BLaER1 (cell line): Measurements from ENCODE around the gene C17orf67.
A peak's percentile ranks its signal among the peaks of the same experiment; 100 is the strongest.
"Not testable (repeated sequence)": the region's sequence is repeated elsewhere in the genome, so short reads cannot be mapped to it uniquely, and the experiment has no call there.

Source experiments
- H3K27ac ChIP-seq: shearing (Covaris generic); formaldehyde crosslinking; 2 replicates; pipeline ENCODE4 v1.8.1; 2022
- H3K27me3 ChIP-seq: shearing (Covaris generic); formaldehyde crosslinking; 2 replicates; pipeline ENCODE4 v1.8.1; 2022
- H3K36me3 ChIP-seq: shearing (Covaris generic); formaldehyde crosslinking; 2 replicates; pipeline ENCODE4 v1.8.1; 2022
- H3K4me1 ChIP-seq: shearing (Covaris generic); formaldehyde crosslinking; 2 replicates; pipeline ENCODE4 v1.8.1; 2022
- H3K4me2 ChIP-seq: shearing (Covaris generic); formaldehyde crosslinking; 2 replicates; pipeline ENCODE4 v1.8.1; 2022
- H3K4me3 ChIP-seq: shearing (Covaris generic); formaldehyde crosslinking; 2 replicates; pipeline ENCODE4 v1.8.1; 2022
- H3K9ac ChIP-seq: shearing (Covaris generic); formaldehyde crosslinking; 2 replicates; pipeline ENCODE4 v1.8.1; 2022
- H3K9me3 ChIP-seq: shearing (Covaris generic); formaldehyde crosslinking; 2 replicates; pipeline ENCODE4 v1.8.1; 2022
- H4K20me1 ChIP-seq: shearing (Covaris generic); formaldehyde crosslinking; 2 replicates; pipeline ENCODE4 v1.8.1; 2022
- Cebpa-rat ChIP-seq: shearing (Covaris generic); IDR thresholded peaks from 2 replicates; pipeline ENCODE4 v1.8.1; 2022

Gene C17orf67

DNA sequence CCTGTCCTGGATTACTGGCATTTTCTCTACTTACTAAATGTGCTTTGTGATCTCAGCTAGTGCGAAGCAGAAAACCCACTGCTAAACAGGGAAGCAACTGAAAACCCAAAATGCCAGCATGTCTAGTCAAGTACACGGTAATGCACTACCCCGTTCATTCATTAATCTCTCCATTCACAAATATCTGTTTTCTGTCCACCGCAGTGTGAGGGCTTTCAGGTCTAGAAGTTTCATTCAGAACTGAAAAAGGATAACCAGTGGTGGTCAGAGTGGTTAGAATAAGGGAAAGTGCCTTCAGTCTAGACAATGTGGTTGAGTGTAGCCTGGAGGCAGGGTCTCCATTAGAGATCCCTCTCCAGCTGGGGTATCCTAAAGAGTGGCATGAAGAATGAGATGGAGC is 68.3 kb downstream of the C17orf67 start:
- no peak for TF ChIP-seq Cebpa-rat
- H3K4me1 ChIP-seq, result peaks cover 61% of the 10 kb centered on the region
- no peaks in the 10 kb centered on the region for H4K20me1 ChIP-seq
- H3K4me2 ChIP-seq, result peak overlapping the region; percentile 38; the same call in 1 of the 2 replicates
- H3K27ac ChIP-seq, result no peak overlapping the region; the same call in 1 of the 2 replicates
- no peak overlapping the region for H3K4me3 ChIP-seq
- no peaks in the 10 kb centered on the region for H3K36me3 ChIP-seq
- peaks cover 24% of the 10 kb centered on the region for H3K9me3 ChIP-seq
- no peak overlapping the region for H3K9ac ChIP-seq
- H3K27me3 ChIP-seq, result no peaks in the 10 kb centered on the region

DNA sequence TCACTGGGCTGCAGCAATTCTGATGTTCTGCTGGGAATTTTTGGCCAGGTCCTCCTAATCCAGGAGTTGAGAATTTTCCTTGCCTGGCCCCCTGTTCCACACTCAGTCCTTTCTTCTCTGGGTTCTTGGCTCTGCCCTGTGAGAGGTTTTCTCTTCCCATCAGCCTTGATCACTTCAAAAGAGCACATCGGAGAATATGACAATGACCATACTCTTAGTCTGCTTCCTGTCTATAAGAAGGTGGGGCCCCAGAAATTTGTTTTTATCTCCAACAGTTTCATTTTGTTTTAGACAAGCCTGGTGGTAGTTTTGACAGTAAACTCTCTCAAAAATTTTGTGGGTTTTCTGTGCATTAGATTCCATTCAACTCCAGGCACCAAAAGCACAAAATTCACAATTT is 70.7 kb downstream of the C17orf67 start:
- H3K4me2 ChIP-seq, result peak overlapping the region; percentile 40
- H3K9ac ChIP-seq, result no peak overlapping the region
- 0 out of 2 replicates have a peak, but pooled peaks cover 7% of the 10 kb centered on the region for H3K36me3 ChIP-seq

DNA sequence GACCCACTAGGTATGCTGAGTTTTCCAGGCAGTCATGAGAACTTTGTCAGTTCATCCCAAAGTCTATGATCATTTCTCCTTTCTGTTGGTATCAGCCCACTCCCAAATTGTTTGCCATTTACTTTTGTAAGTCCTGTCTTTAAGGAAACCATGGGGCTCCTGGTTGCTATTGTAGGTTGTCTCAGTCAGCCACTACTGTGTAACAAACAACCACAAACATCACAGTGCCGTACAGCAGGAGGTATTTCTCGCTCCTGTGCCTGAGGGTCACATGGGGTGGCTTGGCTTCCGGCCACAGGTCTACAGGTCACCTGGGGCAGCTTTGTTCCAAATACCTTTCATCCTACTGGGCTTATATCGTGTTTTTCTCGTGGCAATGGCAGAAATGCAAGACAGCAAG is 71.6 kb downstream of the C17orf67 start:
- TF ChIP-seq Cebpa-rat, result no peak
- Histone ChIP-seq H4K20me1 (no peaks in the 10 kb centered on the region), H3K4me2 (no peak overlapping the region), H3K27ac (no peak overlapping the region), H3K9me3 (peaks cover 52% of the 10 kb centered on the region), H3K36me3 (0 out of 2 replicates have a peak, but pooled peaks cover 7% of the 10 kb centered on the region), H3K4me1 (peaks cover 45% of the 10 kb centered on the region), H3K9ac (no peak overlapping the region), H3K4me3 (no peak overlapping the region), H3K27me3 (no peaks in the 10 kb centered on the region)

More for the DNA sequence above, 70.7 kb downstream of the C17orf67 start:
- Histone ChIP-seq H4K20me1 (no peaks in the 10 kb centered on the region), H3K4me3 (no peak overlapping the region), H3K27ac (no peak overlapping the region), H3K4me1 (peaks cover 40% of the 10 kb centered on the region), H3K27me3 (no peaks in the 10 kb centered on the region), H3K9me3 (peaks cover 44% of the 10 kb centered on the region)
- no peak for TF ChIP-seq Cebpa-rat

DNA sequence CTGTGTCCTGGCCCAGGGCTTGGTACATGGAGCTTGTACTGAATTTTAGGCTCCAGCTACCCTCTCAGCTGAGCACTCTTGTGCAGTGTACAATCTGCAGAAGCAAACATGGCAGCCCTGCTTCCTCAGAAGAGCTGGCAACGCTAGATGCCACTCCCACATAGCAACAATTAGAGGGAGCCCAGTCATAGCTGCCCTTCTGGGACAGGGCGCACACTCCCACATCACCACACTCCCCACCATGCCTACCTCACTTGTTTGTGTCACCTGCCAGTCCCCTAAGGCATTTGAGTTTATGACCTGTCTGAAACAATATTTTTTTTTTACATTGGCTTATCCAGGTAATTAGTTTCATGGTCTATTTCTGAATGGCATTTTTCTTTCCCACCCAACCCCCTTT is 72.3 kb downstream of the C17orf67 start:
- TF ChIP-seq Cebpa-rat, result no peak
- Histone ChIP-seq H4K20me1 (no peaks in the 10 kb centered on the region), H3K9ac (no peak overlapping the region), H3K4me3 (no peak overlapping the region), H3K4me1 (peaks cover 50% of the 10 kb centered on the region), H3K4me2 (no peak overlapping the region), H3K9me3 (peaks cover 60% of the 10 kb centered on the region), H3K36me3 (0 out of 2 replicates have a peak, but pooled peaks cover 7% of the 10 kb centered on the region), H3K27me3 (no peaks in the 10 kb centered on the region), H3K27ac (no peak overlapping the region)

DNA sequence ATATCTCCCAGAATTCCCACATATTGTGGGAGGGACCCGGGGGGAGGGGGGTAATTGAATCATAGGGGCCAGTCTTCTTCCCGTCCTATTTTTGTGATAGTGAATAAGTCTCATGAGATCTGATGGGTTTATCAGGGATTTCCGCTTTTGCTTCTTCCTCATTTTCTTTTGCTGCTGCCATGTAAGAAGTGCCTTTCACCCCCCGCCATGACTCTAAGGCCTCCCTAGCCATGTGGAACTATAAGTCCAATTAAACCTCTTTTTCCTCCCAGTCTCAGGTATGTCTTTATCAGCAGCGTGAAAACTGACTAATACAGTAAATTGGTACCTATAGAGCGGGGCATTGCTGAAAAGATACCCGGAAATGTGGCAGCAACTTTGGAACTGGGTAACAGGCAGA is 76.1 kb downstream of the C17orf67 start:
- H3K27me3 ChIP-seq, H3K27ac ChIP-seq, H3K4me3 ChIP-seq, H3K9ac ChIP-seq, H4K20me1 ChIP-seq, H3K36me3 ChIP-seq: not testable (repeated sequence)
- peaks cover 50% of the 10 kb centered on the region for H3K4me1 ChIP-seq
- H3K4me2 ChIP-seq, result peak overlapping the region; percentile 1; the same call in 1 of the 2 replicates
- peaks cover 73% of the 10 kb centered on the region for H3K9me3 ChIP-seq

DNA sequence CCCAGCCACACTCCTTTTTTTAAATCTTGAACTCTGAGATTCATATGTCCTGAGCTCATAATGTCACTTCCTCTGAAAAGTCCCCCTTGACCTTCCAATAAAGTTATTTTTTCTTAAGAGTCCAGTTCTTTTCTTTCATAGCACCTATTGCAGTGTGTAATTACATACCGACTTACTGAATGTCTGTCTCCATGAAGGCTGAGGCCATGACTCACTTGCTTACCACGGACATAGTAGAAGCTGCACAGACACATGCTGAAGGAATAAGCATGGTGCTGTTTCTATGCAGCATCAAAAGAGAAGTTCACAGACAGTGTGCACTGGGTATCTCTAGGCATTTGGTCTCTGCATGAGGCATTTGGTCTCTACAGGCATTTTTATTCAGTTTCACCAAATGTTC is 77.2 kb downstream of the C17orf67 start:
- no peak overlapping the region for H3K9ac ChIP-seq
- H3K4me1 ChIP-seq, result peaks cover 58% of the 10 kb centered on the region
- no peak overlapping the region; the same call in 1 of the 2 replicates for H3K4me3 ChIP-seq
- no peaks in the 10 kb centered on the region for H3K27me3 ChIP-seq
- no peak overlapping the region for H3K27ac ChIP-seq
- peak overlapping the region; percentile 11; the same call in 1 of the 2 replicates for H3K4me2 ChIP-seq
- H4K20me1 ChIP-seq, result no peaks in the 10 kb centered on the region
- H3K9me3 ChIP-seq, result peaks cover 64% of the 10 kb centered on the region
- H3K36me3 ChIP-seq, result 0 out of 2 replicates have a peak, but pooled peaks cover 7% of the 10 kb centered on the region
- no peak for TF ChIP-seq Cebpa-rat

DNA sequence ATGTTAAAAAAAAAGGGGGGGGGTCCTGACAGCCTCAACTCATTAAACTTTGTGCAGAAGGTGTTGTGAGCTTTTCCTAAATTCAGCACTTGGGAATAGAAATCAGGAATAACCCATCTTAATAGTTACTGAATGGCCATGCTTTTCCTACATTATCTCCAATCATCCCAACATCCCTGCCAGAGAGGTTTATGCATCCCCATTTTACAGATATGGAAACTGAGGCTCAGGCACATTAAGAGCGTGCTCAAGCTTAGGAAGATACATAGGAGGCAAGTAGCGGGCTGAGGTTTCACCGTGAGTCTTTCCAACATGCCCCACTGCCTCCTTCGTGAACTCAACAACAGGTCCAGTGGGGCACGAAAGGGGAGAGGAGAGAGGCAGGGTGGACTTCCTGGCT is 78.4 kb downstream of the C17orf67 start:
- Histone ChIP-seq H3K4me2 (peak overlapping the region; percentile 84), H3K4me1 (peaks cover 70% of the 10 kb centered on the region), H3K9ac (peak overlapping the region; percentile 41; the same call in 1 of the 2 replicates), H3K36me3 (0 out of 2 replicates have a peak, but pooled peaks cover 7% of the 10 kb centered on the region), H3K9me3 (peaks cover 52% of the 10 kb centered on the region), H4K20me1 (no peaks in the 10 kb centered on the region), H3K4me3 (no peak overlapping the region), H3K27me3 (no peaks in the 10 kb centered on the region), H3K27ac (peak overlapping the region; percentile 82)
- no peak for TF ChIP-seq Cebpa-rat

DNA sequence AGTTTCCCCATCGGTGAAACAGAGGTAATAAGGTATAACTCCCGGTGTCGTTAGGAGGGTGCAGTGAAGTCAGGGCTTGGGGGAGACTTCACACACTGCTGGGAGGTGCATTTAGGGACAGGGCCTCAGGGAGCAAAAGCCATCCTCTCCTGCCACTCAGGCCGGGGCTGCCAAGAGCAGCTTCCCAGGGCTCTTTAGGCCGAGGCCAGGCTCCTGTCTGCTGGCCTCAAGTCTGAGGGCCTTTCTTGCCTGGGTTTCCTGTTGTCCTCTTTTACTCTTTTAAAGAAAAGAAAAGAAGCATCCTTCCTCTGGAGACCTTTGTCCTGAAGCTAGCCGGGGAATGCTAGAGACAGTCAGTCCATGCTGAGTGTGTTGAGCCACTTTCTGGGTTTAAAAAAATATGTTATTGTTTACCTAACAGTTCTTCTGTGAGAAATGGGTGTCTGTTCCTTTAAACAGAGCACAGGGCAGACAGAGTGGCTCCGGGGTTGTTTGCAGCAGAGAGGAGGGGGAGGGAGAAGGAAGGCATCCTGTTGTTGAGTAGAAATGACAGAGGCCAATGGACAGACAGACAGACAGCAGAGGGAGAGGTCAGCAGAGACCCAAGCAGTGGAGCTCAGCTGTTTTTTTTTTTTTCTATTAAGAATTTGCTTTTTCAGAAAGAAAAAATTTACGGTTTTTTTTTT is 79.1 kb downstream of the C17orf67 start:
- Histone ChIP-seq H4K20me1 (no peaks in the 10 kb centered on the region), H3K9me3 (peaks cover 45% of the 10 kb centered on the region), H3K36me3 (0 out of 2 replicates have a peak, but pooled peaks cover 7% of the 10 kb centered on the region), H3K4me2 (peak overlapping the region; percentile 84), H3K27me3 (no peaks in the 10 kb centered on the region), H3K9ac (peak overlapping the region; percentile 41; the same call in 1 of the 2 replicates), H3K4me1 (peaks cover 76% of the 10 kb centered on the region), H3K27ac (peak overlapping the region; percentile 82), H3K4me3 (no peak overlapping the region; the same call in 1 of the 2 replicates)
- TF ChIP-seq Cebpa-rat, result no peak

DNA sequence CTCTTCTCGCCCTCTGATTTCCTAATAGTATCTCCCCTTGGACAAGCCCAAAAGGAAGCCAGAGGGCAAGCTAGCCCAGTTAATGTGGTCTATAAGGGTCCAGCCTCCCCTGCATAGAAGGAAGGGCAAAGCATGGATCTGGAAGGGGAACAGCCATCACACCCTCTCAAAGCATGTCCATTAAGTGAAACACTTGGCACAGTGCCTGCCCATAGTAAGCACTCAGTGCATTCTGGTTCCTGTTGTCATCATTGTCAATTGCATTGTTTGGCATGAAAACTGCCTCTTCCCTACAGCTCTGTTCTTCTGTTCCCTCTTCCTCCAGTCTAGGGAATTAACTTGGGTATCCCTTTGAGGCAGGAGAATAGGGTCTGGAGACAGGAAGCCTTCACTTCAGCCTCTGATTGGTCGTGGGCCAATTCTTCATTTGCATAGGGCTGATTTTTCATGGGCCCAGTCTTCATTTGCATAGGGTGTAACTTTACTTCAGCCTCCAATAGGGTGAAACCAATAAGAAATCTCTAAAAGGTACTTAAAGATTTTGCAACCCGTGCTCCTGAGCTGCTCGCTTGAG is 81.4 kb downstream of the C17orf67 start:
- Histone ChIP-seq H3K4me2 (peak overlapping the region; percentile 84), H4K20me1 (no peaks in the 10 kb centered on the region), H3K9ac (peak overlapping the region; percentile 76), H3K9me3 (peaks cover 24% of the 10 kb centered on the region), H3K4me1 (peaks cover 95% of the 10 kb centered on the region), H3K27me3 (no peaks in the 10 kb centered on the region), H3K4me3 (peak overlapping the region; percentile 47; the same call in 1 of the 2 replicates), H3K36me3 (no peaks in the 10 kb centered on the region), H3K27ac (peak overlapping the region; percentile 90)
- no peak for TF ChIP-seq Cebpa-rat

DNA sequence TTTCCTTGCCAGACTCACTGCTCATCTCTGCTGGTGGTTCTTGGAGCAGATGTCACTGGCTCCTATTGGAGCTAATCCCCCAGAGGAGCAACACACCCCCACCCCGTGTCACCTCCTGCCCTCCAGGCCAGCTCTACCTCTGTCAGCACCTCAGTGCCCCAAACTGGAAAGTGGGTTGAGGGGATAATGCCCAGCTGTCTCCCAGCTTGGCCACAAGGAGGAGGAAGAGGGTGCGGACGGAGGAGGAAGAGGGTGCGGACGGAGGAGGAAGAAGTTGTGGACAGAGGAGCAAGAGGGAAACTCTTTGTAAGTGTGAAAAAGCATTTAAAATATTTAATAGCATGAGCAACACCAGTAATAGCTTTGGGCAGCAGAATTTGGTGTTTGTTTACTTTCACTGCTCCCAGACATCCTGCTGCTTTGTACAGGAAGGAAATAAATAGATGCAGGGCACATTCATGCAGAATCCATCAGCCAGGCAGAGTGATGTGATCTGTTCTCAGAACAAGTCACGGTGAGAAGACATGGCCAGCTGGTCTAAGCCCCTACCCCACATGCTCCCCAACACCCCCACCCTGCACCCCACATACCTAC is 82.5 kb downstream of the C17orf67 start:
- TF ChIP-seq Cebpa-rat, result no peak
- peaks cover 96% of the 10 kb centered on the region for H3K4me1 ChIP-seq

More for the DNA sequence above, 82.5 kb downstream of the C17orf67 start:
- H3K36me3 ChIP-seq, result no peaks in the 10 kb centered on the region
- peak overlapping the region; percentile 90 for H3K27ac ChIP-seq
- H3K4me2 ChIP-seq, result peak overlapping the region; percentile 84
- no peaks in the 10 kb centered on the region for H3K27me3 ChIP-seq
- peak overlapping the region; percentile 47 for H3K4me3 ChIP-seq
- H3K9ac ChIP-seq, result peak overlapping the region; percentile 76
- peaks cover 16% of the 10 kb centered on the region for H3K9me3 ChIP-seq
- no peaks in the 10 kb centered on the region for H4K20me1 ChIP-seq
